GM12864 (cell line): ENCODE data around the gene PDGFRB.
A peak's percentile ranks its signal among the peaks of the same experiment; 100 is the strongest.

Experiments
- DNase-seq: peaks from one replicate; pipeline ENCODE4 v3.0.0-alpha.2; 2011; ENCODE audit warnings: low read depth
- H3K4me3 ChIP-seq: 2 replicates; pipeline ENCODE4 v1.5.1; 2011; ENCODE audit warnings: mild to moderate bottlenecking, low read depth, low read length, control low read depth
- CTCF ChIP-seq: IDR thresholded peaks from 2 replicates; pipeline ENCODE4 v1.5.1; 2011; ENCODE audit warnings: low read depth, mild to moderate bottlenecking, moderate library complexity, low read length, control low read depth, inconsistent platforms; ENCODE audit errors: missing control alignments

The PDGFRB gene

GRCh38 chr5:150133581-150134197 is 22.0 kb downstream of the PDGFRB start:
- no peak for TF ChIP-seq CTCF
- no peak overlapping the region for H3K4me3 ChIP-seq
- no peak for DNase-seq

- no peak for TF ChIP-seq CTCF
- H3K4me3 ChIP-seq = no peak overlapping the region
- DNase-seq = no peak
Measured at GRCh38 chr5:150132740-150133139, 22.9 kb downstream of the PDGFRB start.

- DNase-seq = no peak
- H3K4me3 ChIP-seq = no peak overlapping the region
- no peak for TF ChIP-seq CTCF
Measured at GRCh38 chr5:150131978-150132694, 23.5 kb downstream of the PDGFRB start.

GRCh38 chr5:150131461-150131860 is 24.2 kb downstream of the PDGFRB start:
- DNase-seq = no peak
- no peak overlapping the region for H3K4me3 ChIP-seq
- TF ChIP-seq CTCF = no peak

GRCh38 chr5:150130493-150130922 is 25.1 kb downstream of the PDGFRB start:
- no peak for DNase-seq
- no peak overlapping the region for H3K4me3 ChIP-seq
- TF ChIP-seq CTCF = no peak

- H3K4me3 ChIP-seq = no peak overlapping the region
- peak; percentile 92 for TF ChIP-seq CTCF
- no peak for DNase-seq
Measured at GRCh38 chr5:150129813-150130492, 25.7 kb downstream of the PDGFRB start.

- no peak overlapping the region for H3K4me3 ChIP-seq
- DNase-seq = no peak
- no peak for TF ChIP-seq CTCF
Measured at GRCh38 chr5:150129454-150129812, 26.2 kb downstream of the PDGFRB start.
